NOMO-1 treated with dmso at 0.1 percent for 144 hours (cell line): ENCODE data around the gene NDE1.
"Not testable (repeated sequence)": the region's sequence is repeated elsewhere in the genome, so short reads cannot be mapped to it uniquely, and the experiment has no call there.

Source experiments
- DNase-seq: peaks from one replicate; lab custom pipeline; 2025; ENCODE audit not compliant: unreplicated experiment; lab: John Stamatoyannopoulos, UW

NDE1 gene

GRCh38 chr16:15694499-15694898 is 44.5 kb downstream of the NDE1 start:
- DNase-seq = no peak

DNA sequence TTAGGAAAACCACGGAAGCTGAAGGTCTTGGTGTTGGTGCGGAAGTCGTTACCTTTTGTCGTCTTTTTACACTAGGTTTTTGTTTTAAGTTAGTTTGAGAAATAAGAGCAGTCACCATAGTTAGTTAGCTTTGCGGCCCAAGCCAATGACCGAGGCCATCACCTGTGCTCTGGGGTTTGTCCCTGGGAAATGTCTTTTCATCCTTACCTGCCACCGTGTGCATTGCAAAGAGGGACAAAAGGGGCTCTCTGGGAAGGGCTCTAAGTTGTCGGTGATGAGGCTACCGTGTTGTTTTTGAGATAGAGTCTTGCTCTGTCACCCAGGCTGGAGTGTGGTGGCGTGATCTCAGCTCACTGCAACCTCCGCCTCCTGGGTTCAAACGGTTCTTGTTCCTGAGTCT is 49.8 kb downstream of the NDE1 start:
- DNase-seq = no peak

GRCh38 chr16:15701367-15701766 is 51.3 kb downstream of the NDE1 start:
- DNase-seq = no peak

- no peak for DNase-seq
Observed at GRCh38 chr16:15701975-15702970, 52.2 kb downstream of the NDE1 start.

- no peak for DNase-seq
Observed at GRCh38 chr16:15703029-15703736, 53.1 kb downstream of the NDE1 start.

GRCh38 chr16:15704545-15704987 is 54.5 kb downstream of the NDE1 start:
- peak; percentile 11 for DNase-seq

GRCh38 chr16:15705064-15705565 is 55.1 kb downstream of the NDE1 start:
- DNase-seq = no peak

- no peak for DNase-seq
Observed at GRCh38 chr16:15707332-15707731, 57.3 kb downstream of the NDE1 start.

- no peak for DNase-seq
Observed at GRCh38 chr16:15708096-15708495, 58.1 kb downstream of the NDE1 start.

DNA sequence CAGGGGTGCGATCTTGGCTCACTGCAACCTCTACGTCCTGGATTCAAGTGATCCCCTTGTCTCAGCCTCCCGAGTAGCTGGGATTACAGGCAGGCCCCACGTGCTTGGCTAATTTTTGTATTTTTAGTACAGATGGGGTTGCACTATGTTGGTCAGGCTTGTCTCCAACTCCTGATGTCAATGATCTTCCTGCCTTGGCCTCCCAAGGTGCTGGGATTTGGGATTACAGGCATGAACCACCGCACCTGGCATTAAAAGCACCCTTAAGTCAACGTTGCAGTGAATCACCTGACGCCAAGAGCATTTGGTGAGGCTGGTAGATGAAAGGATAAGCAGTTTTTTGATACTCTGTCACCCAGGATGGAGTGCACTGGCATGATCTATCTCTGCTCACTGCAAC is 59.0 kb downstream of the NDE1 start:
- DNase-seq = no peak

- no peak for DNase-seq
Observed at GRCh38 chr16:15714393-15715172, 64.5 kb downstream of the NDE1 start.

DNA sequence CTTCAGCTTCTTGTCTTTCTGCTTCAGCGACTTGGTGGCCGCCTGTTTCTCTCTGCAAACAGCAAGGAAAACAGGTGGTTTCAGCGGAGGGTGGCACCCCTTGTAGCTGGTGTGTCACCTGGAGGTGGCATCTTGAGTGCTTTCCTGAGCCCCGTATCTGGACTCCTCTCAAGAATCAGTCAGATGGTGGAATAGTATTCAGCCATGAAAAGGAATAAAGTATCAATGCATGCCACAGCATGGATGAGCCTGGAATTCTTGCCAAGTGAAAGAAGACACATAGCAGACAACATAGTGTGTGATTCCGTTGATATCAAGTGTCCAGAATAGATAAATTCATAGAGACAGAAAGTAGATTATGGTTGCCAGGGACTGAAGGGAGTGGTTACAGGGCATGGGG is 65.2 kb downstream of the NDE1 start:
- no peak for DNase-seq

DNA sequence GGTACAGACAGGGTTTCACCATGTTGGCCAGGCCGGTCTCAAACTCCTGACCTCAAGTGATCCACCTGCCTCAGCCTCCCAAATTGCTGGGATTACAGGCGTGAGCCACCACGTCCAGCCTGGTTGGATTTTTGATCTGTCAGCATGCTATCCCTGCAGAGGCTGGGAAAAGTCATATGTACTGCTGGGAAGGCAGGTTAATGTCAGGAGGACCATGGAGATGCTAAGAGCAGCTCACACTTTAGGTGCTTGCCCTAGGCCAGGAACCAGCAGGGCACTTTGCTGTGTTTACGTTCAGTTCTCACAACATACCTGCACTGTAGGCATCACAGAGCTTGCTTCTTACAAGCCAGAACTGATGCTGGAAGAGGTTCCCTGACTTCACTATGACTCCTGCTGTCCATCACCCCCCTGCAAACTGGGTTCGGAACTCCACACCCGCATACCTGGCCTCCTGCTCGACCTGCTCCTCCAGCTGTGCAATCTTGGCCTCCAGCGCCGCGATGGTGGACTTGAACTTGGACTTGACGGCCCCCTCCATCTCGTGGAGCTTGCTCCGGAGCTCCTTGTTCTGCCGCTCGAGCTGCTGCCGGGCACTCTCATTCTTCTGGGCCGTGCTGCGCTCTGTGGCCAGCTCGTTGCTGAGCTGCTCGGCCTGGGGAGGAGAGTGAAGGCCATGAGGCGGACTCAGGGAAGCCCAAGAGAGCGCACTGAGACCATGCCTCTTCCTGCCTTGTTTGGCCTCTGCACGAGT is 66.8 kb downstream of the NDE1 start:
- no peak for DNase-seq

- DNase-seq = no peak
Observed at GRCh38 chr16:15721018-15721417, 71.0 kb downstream of the NDE1 start.

DNA sequence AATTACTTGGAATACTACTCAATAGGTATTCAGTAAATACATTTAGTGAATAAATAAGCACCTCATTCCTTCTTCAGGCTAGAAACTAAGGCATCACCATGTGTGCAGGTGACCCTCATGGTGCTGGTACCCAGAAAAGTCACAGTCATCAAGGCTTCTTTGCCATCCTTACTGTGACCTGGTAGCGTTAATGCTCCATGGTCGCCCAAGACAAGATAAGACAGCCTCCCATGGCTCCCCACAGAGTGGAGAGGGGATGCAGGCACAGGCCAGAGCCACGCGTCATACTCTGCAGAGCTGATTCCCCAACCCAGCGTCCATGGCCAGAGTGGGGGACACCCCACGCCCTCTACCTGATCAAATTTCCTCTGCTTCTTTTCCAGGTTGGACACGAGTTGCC is 73.8 kb downstream of the NDE1 start:
- no peak for DNase-seq

DNA sequence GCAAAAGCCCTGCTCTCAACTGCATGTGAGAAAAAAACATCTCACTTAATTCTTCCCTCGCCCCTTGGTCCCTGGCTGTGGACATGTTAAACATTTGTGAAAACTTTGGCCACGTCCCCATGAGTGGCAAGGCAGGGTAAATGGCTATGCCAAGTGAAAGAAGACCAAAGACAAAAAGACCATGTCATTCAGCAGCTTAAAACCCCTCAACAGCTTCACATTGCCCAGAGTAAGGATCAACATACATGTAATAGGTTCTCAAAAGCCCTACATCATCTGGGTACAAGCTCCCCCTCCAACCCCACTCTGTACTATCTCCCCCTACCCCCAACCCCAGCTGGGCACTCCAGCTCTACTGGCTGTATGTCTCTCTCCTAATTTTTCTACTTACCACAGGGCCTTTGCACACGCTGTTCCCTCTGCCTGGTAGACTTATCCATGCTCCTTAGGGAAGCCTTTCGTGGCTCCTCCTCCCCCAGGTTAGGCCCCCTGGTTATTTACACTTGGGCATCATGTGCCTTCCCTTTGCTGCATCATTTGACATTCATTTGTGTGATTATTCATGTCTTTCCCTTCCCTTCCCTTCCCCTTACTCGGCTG is 75.7 kb downstream of the NDE1 start:
- no peak for DNase-seq

- no peak for DNase-seq
Observed at GRCh38 chr16:15726715-15727114, 76.7 kb downstream of the NDE1 start.

- not testable (repeated sequence) for DNase-seq
Observed at GRCh38 chr16:15727697-15728096, 77.7 kb downstream of the NDE1 start.

DNA sequence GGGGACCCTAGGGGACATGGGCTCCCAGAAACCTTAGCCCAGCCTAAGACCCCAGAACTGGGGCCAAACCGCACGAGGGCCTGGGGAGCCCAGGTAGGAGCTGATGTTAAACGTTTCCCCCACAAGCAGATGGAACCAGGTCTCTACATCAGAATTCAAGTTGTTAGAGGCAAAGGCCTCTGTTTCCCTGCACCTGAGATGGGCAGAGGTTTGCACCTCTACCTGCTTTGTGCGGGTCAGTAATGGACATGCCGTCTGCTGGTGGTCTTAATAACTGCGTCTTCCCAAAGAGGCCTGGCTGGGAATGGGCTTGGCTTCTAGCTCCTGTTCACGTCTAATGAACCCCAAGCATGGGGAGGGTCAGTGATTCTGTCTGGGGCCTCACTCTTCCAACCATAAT is 79.1 kb downstream of the NDE1 start:
- no peak for DNase-seq

DNA sequence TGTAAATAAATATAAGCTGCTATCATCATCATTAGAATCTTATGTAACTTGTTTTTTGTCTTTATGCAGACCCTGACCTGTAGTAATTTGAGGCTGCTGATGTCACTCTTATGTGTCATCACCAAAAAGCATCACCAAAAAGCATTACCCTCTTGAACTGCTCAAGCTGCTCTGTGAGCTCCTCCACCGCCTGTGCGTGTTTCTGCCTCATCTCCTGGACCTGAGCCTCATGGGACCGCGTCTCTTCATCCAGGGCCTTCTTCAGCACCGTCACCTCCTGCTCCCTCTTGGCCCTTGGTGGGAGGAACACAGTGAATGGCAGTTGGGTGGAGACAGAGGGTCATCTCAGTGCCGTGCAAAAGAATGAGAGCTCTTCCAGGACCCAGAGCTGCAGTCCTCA is 82.4 kb downstream of the NDE1 start:
- DNase-seq = no peak
